ENCODE results near the gene VKORC1. TPM values are rescaled to one million over a fixed set of nuclear protein-coding genes. Genes with fewer than 3 reads are reported as not detected.

VKORC1 gene
- total and polyA plus RNA-seq, 2 experiments from 2014 or later = 89.6 to 100 TPM

DNA sequence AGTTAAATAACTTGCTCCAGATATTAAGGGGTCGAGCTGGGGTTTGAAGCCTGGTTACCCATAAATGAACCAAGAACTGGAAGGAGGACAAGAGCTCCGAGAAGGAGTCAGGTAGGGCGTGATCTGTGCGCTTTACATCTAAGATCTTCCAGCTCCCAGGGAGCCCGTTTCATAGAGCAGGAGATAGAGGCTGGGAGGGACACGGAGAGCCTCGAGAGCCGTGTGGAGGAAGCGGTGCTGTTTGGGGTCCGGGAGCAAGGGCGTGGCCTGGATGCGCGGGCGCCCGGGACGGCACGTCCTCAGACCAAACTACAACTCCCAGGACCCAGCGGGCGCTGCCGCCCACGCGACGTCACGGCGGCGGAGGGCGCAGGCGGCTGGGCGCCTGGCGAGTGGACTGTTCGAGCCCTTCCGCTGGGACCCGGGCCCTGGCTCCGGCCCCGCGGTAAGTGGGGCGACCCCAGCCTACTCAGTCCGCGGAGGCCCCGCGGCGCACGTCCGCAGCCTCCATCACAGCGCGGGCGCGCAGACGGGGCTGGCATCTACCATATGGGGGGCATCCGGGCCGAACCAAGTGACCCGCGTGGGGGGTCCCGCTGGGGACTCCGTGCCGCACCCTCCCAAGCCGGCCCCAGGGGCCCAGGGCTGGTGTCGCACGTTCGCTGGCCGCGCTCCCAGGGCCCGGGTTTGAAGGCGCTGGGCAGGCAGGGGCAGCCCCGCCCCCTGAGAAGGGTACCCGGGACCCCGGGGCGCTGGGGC lies 13.6 kb upstream of the VKORC1 start, which contains the start of gene BCKDK:
TSS of gene BCKDK (plus strand) at position 352 of the 759 bp plus-strand sequence. CDS start 838 bp downstream, outside the sequence.
- Mint-ChIP-seq H3K27ac (no peak within 1 kb of the TSS), H3K27me3 (ENCODE audit: insufficient read depth, low read depth, poor library complexity) (peaks cover 18% of the 10 kb centered on the region), H3K36me3 (ENCODE audit: low read depth) (peaks cover 23% of the 10 kb centered on the region), H3K4me3 (peak within 1 kb of the TSS; percentile 77), H3K9me3 (peaks cover 8% of the 10 kb centered on the region), H3K4me1 (peaks cover 9% of the 10 kb centered on the region; the same call in 1 of the 3 replicates)
- ATAC-seq = peak; percentile 86
- H3K4me3 ChIP-seq = peak within 1 kb of the TSS; percentile 87
- H3K9me2 ChIP-seq (ENCODE audit: insufficient read depth) = no peaks in the 10 kb centered on the region
- no peaks in the 10 kb centered on the region for H3K79me2 ChIP-seq (replicated peaks; ENCODE audit: insufficient read depth)
- peaks cover 7% of the 10 kb centered on the region for H4K20me1 ChIP-seq (replicated peaks; ENCODE audit: insufficient read depth)
- no peaks in the 10 kb centered on the region for H3K36me3 ChIP-seq (ENCODE audit: insufficient read depth)
- peak within 1 kb of the TSS; percentile 96 for H2AFZ ChIP-seq
- H3K4me1 ChIP-seq (ENCODE audit: insufficient read depth) = peaks cover 6% of the 10 kb centered on the region; the same call in 1 of the 2 replicates
- peak within 1 kb of the TSS; percentile 87 for H3K4me2 ChIP-seq
- peaks cover 5% of the 10 kb centered on the region; the same call in 1 of the 2 replicates for H3F3A ChIP-seq (replicated peaks; ENCODE audit: low read depth)
- no peaks in the 10 kb centered on the region for H3K27me3 ChIP-seq (ENCODE audit: insufficient read depth)
- H3K27ac ChIP-seq (ENCODE audit: low read depth) = no peak within 1 kb of the TSS
- peak; percentile 56 for TF ChIP-seq POLR2AphosphoS5 (IDR thresholded peaks at IDR 0.05; ENCODE audit: low read depth)
- TF ChIP-seq CREB1 (CRISPR knock-in tag; IDR thresholded peaks at IDR 0.05; ENCODE audit: low read depth) = peak; percentile 91
- no peak for TF ChIP-seq ZNF331 (CRISPR knock-in tag; IDR thresholded peaks at IDR 0.05; ENCODE audit: low read depth)
- TF ChIP-seq, protein P1, sequence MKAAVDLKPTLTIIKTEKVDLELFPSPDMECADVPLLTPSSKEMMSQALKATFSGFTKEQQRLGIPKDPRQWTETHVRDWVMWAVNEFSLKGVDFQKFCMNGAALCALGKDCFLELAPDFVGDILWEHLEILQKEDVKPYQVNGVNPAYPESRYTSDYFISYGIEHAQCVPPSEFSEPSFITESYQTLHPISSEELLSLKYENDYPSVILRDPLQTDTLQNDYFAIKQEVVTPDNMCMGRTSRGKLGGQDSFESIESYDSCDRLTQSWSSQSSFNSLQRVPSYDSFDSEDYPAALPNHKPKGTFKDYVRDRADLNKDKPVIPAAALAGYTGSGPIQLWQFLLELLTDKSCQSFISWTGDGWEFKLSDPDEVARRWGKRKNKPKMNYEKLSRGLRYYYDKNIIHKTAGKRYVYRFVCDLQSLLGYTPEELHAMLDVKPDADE (IDR thresholded peaks at IDR 0.05) = peak; percentile 85
- DNase-seq (ENCODE audit: low spot score) = peak; percentile 85

DNA sequence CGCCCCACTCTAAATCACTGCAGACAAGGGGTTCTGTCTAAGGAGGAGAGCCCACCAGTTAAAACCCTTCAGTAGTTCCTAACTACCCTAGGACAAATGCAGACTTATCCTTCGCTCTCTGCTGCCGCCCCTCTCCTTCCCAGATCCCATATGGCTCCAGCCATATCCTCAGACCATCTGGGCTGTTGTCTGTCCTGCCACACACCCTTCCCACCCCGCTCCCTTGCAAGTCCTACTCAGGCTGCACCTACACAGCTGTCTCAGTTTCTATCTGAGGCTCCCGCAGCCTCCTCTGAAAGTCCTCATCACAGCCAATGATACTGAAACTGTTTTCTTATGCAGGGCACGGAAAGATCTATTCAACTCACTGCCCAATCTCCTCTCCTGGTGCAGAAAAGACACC lies 12.9 kb upstream of the VKORC1 start:
- Histone ChIP-seq H3K4me2 (peak overlapping the region; percentile 87), H3F3A (replicated peaks; ENCODE audit: low read depth) (peaks cover 5% of the 10 kb centered on the region; the same call in 1 of the 2 replicates), H3K36me3 (ENCODE audit: insufficient read depth) (no peaks in the 10 kb centered on the region), H3K27me3 (ENCODE audit: insufficient read depth) (no peaks in the 10 kb centered on the region), H3K4me1 (ENCODE audit: insufficient read depth) (peaks cover 6% of the 10 kb centered on the region; the same call in 1 of the 2 replicates), H3K4me3 (peak overlapping the region; percentile 87; the same call in 1 of the 2 replicates), H2AFZ (peak overlapping the region; percentile 96), H3K9me2 (ENCODE audit: insufficient read depth) (no peaks in the 10 kb centered on the region), H3K27ac (ENCODE audit: low read depth) (no peak overlapping the region), H4K20me1 (replicated peaks; ENCODE audit: insufficient read depth) (peaks cover under 1% of the 10 kb centered on the region), H3K79me2 (replicated peaks; ENCODE audit: insufficient read depth) (no peaks in the 10 kb centered on the region)
- no peak for DNase-seq (ENCODE audit: low spot score)
- no peak for ATAC-seq
- Mint-ChIP-seq H3K27me3 (ENCODE audit: insufficient read depth, low read depth, poor library complexity) (peaks cover 18% of the 10 kb centered on the region), H3K27ac (no peak overlapping the region), H3K4me3 (peak overlapping the region; percentile 77), H3K4me1 (peaks cover 9% of the 10 kb centered on the region; the same call in 1 of the 3 replicates), H3K36me3 (ENCODE audit: low read depth) (peaks cover 21% of the 10 kb centered on the region), H3K9me3 (peaks cover 15% of the 10 kb centered on the region)
- TF ChIP-seq CREB1 (CRISPR knock-in tag; IDR thresholded peaks at IDR 0.05; ENCODE audit: low read depth) = no peak
- no peak for TF ChIP-seq ZNF114 (CRISPR knock-in tag; IDR thresholded peaks at IDR 0.05)
- TF ChIP-seq STAT1 (IDR thresholded peaks at IDR 0.05; ENCODE audit: unreplicated experiment) = no peak
- TF ChIP-seq, protein P2, sequence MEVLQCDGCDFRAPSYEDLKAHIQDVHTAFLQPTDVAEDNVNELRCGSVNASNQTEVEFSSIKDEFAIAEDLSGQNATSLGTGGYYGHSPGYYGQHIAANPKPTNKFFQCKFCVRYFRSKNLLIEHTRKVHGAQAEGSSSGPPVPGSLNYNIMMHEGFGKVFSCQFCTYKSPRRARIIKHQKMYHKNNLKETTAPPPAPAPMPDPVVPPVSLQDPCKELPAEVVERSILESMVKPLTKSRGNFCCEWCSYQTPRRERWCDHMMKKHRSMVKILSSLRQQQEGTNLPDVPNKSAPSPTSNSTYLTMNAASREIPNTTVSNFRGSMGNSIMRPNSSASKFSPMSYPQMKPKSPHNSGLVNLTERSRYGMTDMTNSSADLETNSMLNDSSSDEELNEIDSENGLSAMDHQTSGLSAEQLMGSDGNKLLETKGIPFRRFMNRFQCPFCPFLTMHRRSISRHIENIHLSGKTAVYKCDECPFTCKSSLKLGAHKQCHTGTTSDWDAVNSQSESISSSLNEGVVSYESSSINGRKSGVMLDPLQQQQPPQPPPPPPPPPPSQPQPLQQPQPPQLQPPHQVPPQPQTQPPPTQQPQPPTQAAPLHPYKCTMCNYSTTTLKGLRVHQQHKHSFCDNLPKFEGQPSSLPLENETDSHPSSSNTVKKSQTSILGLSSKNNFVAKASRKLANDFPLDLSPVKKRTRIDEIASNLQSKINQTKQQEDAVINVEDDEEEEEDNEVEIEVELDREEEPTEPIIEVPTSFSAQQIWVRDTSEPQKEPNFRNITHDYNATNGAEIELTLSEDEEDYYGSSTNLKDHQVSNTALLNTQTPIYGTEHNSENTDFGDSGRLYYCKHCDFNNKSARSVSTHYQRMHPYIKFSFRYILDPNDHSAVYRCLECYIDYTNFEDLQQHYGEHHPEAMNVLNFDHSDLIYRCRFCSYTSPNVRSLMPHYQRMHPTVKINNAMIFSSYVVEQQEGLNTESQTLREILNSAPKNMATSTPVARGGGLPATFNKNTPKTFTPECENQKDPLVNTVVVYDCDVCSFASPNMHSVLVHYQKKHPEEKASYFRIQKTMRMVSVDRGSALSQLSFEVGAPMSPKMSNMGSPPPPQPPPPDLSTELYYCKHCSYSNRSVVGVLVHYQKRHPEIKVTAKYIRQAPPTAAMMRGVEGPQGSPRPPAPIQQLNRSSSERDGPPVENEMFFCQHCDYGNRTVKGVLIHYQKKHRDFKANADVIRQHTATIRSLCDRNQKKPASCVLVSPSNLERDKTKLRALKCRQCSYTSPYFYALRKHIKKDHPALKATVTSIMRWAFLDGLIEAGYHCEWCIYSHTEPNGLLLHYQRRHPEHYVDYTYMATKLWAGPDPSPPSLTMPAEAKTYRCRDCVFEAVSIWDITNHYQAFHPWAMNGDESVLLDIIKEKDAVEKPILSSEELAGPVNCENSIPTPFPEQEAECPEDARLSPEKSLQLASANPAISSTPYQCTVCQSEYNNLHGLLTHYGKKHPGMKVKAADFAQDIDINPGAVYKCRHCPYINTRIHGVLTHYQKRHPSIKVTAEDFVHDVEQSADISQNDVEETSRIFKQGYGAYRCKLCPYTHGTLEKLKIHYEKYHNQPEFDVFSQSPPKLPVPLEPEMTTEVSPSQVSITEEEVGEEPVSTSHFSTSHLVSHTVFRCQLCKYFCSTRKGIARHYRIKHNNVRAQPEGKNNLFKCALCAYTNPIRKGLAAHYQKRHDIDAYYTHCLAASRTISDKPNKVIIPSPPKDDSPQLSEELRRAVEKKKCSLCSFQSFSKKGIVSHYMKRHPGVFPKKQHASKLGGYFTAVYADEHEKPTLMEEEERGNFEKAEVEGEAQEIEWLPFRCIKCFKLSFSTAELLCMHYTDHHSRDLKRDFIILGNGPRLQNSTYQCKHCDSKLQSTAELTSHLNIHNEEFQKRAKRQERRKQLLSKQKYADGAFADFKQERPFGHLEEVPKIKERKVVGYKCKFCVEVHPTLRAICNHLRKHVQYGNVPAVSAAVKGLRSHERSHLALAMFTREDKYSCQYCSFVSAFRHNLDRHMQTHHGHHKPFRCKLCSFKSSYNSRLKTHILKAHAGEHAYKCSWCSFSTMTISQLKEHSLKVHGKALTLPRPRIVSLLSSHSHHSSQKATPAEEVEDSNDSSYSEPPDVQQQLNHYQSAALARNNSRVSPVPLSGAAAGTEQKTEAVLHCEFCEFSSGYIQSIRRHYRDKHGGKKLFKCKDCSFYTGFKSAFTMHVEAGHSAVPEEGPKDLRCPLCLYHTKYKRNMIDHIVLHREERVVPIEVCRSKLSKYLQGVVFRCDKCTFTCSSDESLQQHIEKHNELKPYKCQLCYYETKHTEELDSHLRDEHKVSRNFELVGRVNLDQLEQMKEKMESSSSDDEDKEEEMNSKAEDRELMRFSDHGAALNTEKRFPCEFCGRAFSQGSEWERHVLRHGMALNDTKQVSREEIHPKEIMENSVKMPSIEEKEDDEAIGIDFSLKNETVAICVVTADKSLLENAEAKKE (CRISPR knock-in tag; IDR thresholded peaks at IDR 0.05) = no peak
- no peak for TF ChIP-seq JUNB (IDR thresholded peaks at IDR 0.05; ENCODE audit: unreplicated experiment)
- TF ChIP-seq, protein P3, sequence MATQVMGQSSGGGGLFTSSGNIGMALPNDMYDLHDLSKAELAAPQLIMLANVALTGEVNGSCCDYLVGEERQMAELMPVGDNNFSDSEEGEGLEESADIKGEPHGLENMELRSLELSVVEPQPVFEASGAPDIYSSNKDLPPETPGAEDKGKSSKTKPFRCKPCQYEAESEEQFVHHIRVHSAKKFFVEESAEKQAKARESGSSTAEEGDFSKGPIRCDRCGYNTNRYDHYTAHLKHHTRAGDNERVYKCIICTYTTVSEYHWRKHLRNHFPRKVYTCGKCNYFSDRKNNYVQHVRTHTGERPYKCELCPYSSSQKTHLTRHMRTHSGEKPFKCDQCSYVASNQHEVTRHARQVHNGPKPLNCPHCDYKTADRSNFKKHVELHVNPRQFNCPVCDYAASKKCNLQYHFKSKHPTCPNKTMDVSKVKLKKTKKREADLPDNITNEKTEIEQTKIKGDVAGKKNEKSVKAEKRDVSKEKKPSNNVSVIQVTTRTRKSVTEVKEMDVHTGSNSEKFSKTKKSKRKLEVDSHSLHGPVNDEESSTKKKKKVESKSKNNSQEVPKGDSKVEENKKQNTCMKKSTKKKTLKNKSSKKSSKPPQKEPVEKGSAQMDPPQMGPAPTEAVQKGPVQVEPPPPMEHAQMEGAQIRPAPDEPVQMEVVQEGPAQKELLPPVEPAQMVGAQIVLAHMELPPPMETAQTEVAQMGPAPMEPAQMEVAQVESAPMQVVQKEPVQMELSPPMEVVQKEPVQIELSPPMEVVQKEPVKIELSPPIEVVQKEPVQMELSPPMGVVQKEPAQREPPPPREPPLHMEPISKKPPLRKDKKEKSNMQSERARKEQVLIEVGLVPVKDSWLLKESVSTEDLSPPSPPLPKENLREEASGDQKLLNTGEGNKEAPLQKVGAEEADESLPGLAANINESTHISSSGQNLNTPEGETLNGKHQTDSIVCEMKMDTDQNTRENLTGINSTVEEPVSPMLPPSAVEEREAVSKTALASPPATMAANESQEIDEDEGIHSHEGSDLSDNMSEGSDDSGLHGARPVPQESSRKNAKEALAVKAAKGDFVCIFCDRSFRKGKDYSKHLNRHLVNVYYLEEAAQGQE (IDR thresholded peaks at IDR 0.05; ENCODE audit: unreplicated experiment) = no peak
- no peak for TF ChIP-seq EZH2 (IDR thresholded peaks at IDR 0.05; ENCODE audit: low read depth, unreplicated experiment)

Measured in GM23338 (cell line).